SW480 (cell line): Measurements from ENCODE around the gene ADGRL3.

Experiments used
- DNase-seq: peaks from one replicate; pipeline ENCODE4 v3.0.0-alpha.2; 2016; ENCODE audit warnings: low spot score

Gene ADGRL3

DNA sequence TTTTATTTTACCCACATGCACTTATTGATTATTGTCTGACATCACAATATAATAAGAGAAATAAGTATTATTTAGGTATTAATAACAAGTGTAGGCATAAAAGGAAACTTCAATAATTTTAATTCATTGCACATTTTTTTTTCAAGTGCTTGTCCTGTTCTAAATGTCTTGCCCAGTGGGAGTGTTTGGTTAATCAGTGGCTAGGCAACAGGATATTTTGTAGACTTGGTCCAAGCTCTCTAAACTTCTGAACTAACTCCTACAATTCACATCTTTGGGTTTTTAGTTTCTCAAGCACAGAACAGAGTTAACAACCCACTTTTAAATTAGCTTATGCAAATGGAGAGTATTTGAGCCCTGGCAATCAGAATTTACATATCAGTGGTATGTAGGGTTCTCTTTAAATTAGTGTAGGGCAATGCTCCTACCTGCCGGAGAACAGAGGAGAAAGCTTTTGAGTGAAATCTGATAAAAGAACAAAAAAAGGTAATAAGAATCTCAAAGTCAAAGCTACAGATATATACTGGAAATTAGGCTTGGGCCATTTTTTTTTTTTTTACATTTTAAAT lies 353.5 kb downstream of the ADGRL3 start:
- no peak for DNase-seq

DNA sequence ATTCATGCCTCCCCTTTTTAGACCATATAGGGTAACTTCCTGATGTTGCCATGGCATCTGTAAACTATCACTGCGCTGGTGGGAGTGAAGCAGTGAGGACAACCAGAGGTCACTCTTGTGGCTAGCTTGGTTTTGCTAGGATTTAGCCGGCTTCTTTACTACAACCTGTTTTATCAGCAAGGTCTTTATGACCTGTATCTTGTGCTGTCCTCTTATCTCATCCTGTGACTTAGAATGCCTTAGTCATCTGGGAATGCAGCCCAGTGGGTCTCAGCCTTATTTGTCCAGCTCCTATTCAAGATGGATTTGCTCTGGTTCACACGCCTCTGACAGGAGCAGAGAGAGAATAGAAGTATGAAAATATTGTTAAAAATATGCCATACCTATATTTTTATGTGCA lies 355.7 kb downstream of the ADGRL3 start:
- DNase-seq = peak; percentile 2

DNA sequence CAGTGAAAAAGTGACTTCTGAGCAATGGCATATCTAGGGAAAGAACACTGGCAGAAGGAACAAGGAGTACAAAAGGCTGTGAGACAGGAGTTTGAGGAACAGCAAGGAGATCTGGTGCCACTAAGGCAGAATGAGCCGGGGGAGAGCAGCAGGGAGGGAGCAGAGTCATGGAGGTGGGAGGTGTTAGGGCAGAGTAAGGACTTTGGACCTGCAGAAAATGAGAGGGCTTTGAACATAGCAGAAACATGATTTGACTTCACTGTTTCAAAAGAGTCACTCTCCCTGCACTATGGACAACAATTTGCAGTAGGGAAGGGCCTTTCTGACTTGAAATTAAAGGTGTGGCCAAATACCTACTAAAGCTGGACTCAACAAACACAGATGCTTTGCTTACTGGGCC lies 356.2 kb downstream of the ADGRL3 start:
- peak; percentile 33 for DNase-seq

DNA sequence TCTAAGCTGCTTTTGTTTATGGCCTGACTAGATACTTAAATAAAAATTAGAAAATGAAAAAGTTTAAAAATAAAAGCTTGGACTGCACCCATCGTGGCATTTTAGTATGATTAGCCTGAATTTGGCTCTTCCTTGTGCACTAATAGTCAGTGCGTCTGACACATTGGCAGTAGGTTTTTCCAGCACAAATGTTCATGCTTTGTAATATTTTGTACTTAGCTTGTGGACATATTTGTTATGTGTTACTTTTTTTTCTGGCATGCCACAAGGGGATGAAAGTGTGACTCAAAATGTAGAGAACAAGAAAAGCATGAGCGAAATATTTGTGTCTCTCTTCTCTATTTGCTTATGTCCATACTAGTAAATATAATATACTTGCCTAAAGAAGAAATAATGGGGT lies 359.3 kb downstream of the ADGRL3 start:
- DNase-seq = no peak

DNA sequence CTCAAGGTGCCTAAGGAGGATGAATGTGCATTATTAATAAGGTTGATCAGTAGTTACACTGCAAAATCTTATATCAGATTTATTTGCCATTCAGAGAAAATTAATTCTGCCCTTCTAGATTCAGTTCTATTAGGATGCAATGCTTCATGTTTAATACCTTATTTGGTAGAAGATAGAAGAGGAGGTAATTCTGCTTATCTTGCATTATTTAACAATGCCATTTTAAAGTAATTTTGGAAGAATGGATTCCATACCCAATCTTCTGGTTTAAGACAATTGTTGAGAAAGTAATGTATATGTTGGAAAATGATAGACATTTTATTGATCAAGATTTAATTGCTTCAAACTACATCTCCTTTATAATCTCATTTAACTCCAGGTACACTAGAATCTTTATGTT lies 360.9 kb downstream of the ADGRL3 start:
- DNase-seq = no peak

DNA sequence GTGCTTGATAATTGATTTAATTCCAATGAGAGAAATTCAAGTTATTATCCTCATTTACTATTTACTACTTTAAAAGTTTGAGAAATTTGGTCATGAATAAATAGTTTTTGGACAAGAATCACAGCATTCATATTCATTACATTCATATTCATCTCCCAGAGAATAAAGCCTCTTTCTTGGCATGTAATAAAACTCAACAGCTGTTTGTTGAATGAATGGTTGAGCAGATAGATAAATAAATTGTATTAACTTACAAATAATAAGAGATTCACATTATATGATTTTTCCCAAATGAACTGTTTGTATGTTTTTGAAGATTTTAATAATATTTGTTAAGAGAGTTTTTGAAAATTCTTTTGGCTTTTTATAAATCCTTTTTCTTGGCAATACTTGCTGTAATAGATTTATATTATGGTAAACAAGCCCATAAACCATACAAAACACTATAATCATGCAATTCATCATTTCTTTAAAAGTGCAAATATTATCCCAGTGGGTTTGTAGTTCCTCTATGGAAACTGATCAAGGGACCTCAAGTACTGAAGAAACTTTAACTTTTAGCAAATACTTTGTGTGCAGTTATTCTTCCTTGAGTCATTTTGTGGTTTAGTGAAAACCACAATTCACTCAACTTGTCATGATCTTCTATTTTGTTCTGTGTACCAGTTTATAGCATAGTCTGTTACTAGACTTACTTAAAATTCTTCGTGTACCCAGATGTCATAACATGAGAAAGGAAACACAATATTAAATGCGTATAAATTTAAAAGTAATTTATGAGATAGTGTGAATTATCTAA lies 371.8 kb downstream of the ADGRL3 start:
- DNase-seq = no peak

DNA sequence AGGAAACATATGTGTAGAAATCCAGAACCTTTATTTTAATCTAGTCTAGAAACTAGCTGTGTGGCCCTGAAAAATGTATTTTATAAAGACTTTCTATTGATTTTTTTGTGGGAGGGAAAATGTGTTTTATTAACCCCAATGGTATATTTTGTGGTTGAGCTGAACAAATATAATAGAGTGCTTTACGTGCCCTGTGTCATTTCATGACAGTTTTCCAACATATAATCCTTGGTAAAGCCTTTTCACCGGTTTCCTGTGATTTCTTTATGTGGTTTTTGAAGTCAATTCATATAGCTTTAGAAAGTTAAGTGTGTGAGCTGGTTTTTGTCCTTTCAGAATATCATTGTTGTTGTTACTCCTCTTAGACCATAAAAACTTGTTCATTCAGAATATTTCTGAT lies 375.7 kb downstream of the ADGRL3 start:
- DNase-seq = no peak

DNA sequence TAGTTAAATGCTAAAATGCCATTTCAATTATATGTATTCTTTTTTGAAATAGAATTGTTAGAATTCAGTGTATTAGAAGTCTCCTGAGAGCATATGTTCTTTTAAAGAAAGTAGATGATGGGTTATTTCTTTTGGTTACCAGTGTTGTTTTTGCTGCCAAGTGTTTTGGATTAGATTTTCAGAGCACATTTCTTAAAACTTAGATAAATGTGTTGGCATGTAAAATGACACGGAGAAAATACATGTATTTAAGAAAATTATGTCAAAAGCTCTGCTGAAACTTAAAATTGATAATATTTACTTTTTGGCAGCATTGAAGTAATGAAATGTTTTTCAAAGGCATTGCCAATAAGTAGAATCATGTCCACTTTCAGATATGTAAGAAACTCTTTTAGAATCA lies 379.7 kb downstream of the ADGRL3 start:
- no peak for DNase-seq

DNA sequence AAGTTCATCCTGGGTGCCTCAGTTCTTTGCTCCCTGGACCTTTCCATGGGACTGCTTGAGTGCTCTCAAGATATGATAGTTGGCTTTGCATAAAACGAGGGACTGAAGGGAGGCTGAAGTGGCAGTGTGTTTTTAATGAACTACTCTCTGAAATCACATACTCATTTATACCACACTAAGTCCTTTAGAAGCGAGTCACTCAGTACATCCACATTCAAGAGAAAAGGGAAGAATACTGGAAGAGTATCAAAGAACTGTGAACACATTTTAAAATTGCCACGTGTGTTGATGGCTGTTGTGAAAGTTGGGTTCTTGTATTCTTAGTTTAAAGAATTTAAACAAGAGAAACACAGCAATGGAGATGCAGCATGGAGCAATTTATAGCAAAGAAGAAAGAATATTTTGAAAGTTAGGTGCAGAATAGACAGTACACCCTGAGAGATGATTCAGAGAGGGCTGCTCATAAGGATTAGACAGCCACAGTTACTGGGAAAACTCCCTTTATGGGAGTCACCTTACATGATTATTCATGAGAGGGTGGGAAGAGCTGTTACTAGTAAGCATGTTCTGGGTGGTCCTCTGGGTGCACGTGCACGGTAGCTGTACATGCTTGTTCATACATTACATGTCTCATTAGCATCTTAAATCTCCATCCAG lies 380.7 kb downstream of the ADGRL3 start:
- DNase-seq = no peak

DNA sequence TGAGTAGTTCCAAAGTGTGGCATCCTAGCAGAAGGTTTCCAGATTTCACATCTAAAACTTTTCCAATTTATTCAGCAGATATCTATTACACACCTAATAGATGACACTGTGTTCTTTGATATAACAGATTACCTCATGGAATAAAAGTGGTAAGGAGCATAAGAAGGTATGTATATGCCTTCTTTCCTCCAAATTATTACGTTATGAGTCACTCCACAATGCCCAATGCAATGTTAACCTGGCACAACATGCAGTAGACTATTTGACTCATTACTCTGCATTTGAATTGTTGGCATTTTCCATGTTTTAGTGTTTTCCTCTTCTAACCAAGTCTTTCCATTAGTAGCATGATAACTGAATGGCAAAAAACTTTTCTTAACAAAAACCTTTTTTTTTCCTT lies 383.6 kb downstream of the ADGRL3 start:
- DNase-seq = no peak

DNA sequence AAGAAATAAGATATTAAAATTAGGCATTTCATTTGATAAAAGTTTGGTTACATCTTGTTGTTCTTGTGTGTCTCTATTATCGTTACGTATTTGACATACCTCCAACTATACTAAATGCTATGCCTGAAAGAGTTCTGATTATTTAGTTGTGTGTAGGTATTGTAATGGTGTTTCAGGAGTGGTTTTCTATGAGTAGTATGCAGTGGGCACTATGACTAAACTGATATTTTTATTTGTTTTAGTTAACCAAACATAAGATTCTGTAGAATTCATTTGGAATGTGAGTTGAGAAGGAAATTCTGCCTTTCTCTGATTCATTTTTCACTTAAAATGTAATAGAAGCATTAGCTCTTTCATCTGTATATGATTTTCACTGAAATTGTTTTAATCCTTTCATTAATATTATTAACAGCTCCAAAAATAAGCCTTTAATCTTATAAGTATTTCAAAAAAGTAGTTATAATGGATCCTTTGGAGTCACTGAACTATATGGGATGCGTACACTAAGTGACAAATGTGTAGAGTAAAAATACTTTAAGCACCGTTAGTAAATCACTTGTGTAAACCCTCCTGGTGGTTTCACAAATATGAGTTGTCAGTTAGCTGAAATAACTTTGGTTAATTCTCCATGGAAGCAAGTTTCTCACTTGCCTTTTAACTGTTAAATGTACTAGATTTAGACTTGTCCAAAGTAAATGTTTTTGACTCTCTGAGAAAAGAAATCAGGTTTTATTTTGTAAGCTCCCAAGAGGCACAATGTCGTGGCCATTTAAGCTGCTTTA lies 388.7 kb downstream of the ADGRL3 start:
- DNase-seq = no peak

DNA sequence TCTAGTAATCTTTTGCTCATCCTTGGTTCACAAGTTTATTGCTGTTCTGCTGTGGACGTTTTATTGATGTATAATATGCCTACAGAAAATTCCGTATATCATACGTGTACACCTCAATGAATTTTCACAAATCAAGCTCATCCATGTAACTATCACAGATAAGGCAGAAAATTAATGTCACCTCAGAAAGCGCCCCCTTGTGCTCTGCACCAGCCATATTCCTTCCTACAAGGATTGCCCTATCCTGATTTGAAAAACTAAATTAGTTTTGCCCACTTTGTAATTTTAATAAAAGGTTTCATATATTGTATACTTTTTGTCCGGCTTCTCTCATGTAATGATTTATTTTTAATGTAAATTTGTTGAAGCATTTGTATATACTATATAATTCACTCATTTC lies 390.8 kb downstream of the ADGRL3 start:
- no peak for DNase-seq

DNA sequence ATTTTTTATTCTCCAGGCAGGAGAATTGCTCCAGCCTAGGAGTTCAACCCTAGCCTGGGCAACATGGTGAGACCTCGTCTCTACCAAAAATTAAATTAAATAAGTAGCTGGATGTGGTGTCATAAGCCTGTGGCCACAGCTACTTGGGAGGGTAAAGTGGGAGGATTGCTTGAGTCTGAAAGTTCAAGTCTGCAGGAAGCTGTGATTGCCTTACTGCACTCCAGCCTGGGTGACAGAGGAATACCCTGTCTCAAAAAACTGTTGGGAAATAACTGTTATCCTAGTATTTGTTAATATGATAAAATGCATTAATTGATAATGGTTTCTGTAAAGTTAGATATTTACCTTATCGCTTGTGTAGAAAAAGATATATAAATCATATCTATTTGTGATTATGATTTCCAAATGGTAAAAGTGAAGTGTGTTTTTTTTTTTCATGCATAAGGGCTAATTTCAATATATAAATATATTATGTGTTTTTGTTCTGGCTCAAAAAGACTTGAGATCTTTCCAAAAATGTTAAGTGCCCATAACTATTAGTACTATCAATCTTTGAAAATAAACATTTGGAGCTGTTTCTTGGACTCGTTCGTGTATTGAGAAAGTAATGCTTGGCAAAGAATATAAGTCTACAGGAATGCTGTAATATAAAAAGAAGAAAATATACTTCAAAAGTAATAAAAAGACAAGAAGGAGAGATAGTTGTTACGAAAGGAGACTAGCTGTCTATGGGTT lies 396.6 kb downstream of the ADGRL3 start:
- DNase-seq = no peak

DNA sequence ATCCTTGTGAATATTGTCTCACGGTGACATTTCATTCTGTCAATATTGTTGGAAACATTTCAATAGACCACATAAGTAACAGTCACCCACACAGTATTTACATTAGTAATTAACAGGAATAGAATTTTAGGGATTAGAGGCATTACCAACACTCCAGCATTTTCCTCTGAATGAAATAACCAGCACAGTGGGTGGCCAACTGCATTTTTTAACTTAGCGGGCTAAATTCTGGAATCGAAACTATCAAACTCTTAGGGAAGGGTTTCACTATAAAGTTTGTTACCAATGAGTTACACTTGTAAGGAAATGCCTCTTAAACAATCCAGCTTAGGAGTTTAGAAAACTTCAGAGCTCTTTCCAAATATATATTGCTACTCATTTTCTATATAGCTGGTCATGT lies 403.0 kb downstream of the ADGRL3 start:
- no peak for DNase-seq

DNA sequence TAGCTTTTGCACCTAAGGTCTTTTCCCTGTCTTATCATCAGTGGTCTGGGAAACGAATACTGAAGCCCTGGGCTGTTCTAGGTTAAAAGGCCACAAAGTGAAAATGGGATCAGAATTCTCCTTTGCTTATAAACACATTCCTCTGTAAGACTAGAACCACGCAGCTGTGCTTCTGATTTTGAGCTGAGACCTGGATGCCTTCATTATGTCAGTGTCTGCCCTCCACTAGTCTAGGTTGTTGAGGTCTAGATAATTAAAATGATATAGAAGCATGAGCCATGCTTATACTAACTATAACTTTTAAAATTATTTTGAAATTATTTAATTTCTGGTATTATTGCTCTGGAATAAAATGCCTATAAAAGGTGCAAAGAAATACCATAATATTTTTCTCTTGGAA lies 403.9 kb downstream of the ADGRL3 start:
- no peak for DNase-seq

DNA sequence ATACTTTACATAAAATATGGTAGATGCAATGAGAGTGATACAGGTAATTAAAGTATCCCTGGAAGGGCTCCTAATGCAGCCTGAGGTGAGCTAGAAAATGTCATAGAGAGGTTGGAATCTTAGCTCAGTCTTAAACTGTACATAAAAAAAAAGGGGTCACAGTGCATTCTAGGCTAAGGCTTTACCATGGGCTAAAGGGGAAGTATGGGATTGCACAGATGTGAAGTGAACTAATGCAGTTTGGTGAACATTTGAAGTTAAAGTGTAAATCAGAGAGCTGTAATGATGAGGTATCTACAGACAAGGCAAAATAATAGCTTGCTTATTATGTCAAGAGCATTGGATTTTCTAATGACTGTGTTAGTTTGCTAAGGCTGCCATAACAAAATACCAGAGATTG lies 405.9 kb downstream of the ADGRL3 start:
- DNase-seq = no peak

DNA sequence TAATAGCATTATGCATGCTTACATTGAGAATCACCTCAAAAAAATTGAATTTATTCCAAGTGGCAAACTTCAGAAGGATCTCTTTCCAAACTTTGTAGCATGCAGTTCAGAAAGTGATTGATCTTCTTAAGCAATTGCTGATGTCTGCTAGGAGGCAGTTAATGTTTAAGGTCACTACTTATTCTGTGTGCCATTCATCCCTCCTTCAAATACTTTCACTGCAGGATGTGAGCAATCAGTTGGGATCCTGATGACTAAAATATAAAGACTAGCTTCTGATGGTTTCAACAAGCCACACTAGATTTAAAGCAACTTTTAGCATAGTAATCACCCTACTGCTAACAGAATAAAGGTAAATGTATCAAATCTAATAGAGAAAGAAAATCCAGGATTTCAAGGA lies 414.1 kb downstream of the ADGRL3 start:
- DNase-seq = no peak

DNA sequence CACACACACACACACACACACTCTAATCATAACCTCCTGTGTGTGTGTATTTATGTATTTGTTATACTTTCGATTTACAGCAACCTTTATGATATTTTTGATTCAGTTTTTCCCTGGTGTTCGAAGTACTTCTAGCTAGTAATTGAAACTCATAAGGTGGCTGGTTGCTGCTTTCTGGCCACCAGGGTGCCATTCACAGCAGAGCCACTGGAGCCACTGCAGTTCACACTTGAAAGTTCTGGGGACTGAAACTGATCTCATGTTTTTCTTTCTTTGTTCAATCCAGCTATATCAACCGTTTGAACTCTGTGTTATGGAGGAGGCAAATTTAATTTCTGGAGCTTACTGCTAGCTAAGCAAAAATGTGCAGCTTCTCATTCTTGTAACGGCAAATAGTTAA lies 419.4 kb downstream of the ADGRL3 start:
- no peak for DNase-seq

DNA sequence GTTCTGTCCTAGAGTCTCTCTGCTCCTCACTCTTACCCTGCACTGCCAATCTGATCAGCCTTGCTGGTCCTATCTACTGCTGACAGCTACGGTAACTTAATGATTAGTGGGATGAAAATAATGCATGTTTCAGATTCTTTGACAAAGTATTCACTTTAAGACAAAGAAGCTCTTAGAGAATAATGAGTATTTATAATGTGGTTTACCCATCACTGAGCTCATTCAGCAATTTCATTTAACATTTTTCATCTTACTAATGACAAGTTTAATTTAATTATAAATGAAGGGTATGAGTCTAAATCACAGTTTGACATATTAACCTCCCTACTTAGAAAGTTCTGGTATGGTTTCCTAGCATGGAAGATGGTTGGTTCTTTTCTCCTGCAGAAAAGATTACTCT lies 428.2 kb downstream of the ADGRL3 start:
- DNase-seq = no peak

DNA sequence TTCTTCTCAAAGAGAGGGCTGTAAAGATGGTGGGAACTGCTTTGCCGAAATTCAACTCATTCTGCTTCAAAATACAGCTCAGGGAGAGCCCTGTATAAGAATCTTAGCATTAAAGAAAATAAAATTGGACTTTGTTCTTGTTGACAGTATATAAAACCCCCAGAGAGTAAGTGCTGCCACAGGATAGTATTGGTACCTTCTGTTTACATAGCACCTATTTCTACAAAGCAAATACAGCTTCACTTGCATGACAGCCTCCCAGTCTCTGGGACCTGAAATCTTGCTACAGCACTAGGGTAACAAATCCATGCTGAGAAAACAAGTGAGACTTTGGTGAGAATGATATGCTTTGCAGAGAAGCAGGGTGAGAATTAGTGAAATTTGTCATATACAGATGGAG lies 428.6 kb downstream of the ADGRL3 start:
- no peak for DNase-seq

DNA sequence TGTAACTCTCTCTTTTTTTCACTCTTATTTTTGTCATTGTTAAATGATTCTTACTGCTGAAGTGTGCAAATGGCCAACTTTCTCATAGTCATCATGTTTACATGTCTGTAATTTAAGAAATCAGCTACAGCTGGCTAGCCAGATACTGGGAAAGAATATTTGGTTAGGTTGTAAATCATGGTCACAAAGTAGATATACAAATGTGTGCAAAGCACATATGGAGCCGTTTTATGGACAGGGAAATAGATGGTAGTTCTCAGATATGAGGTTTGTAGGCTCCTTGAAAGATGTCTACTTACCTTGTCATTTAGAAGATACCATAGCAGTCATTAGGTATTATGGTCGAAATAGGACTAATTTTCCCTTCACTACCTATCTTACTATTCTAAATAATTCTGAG lies 430.4 kb downstream of the ADGRL3 start:
- DNase-seq = no peak

DNA sequence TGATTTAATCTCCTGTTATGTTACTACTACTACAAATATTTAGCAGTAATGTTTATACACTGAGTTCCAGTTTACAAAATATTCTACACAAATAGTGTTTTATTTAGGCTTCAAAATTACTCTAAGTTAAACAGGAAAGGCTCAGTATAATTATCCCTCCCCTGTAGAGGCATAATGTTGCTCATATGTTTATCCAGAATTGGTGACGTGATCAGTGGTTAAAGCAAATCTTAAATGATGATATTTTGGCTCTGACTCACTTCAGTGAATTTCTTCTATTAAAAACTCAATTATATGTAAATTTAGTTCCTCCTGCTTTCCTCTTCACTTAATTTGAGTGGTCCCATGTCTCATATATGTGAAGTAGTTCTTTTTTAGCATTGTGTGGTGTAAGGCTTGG lies 438.5 kb downstream of the ADGRL3 start:
- DNase-seq = no peak
